C4-2B (cell line): ENCODE data around the gene FNDC3A.
"Not testable (repeated sequence)": the region's sequence is repeated elsewhere in the genome, so short reads cannot be mapped to it uniquely, and the experiment has no call there.

Experiments
- ZFX ChIP-seq: fragments of 450-650 bp; IDR thresholded peaks from 2 replicates; pipeline ENCODE4 v1.6.1; 2017
- TF ChIP-seq, protein P1 (sequence below): fragments of 450-650 bp; conservative IDR thresholded peaks from 2 replicates; pipeline ENCODE4 v1.5.1; 2017; ENCODE audit warnings: mild to moderate bottlenecking

DNA sequence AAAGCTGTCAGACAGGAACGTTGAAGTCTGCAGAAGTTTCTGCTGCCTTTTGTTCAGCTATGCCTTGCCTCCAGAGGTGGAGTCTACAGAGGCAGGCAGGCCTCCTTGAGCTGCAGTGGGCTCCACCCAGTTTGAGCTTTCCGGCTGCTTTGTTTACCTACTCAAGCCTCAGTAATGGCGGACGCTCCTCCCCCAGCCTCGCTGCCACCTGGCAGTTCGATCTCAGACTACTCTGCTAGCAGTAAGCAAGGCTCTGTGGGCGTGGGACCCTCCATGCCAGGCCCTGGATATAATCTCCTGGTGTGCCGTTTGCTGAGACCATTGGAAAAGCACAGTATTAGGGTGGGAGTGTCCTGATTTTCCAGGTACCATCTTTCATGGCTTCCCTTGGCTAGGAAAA lies 187.4 kb downstream of the FNDC3A start:
- TF ChIP-seq, protein P1, sequence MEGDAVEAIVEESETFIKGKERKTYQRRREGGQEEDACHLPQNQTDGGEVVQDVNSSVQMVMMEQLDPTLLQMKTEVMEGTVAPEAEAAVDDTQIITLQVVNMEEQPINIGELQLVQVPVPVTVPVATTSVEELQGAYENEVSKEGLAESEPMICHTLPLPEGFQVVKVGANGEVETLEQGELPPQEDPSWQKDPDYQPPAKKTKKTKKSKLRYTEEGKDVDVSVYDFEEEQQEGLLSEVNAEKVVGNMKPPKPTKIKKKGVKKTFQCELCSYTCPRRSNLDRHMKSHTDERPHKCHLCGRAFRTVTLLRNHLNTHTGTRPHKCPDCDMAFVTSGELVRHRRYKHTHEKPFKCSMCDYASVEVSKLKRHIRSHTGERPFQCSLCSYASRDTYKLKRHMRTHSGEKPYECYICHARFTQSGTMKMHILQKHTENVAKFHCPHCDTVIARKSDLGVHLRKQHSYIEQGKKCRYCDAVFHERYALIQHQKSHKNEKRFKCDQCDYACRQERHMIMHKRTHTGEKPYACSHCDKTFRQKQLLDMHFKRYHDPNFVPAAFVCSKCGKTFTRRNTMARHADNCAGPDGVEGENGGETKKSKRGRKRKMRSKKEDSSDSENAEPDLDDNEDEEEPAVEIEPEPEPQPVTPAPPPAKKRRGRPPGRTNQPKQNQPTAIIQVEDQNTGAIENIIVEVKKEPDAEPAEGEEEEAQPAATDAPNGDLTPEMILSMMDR, result not testable (repeated sequence)
- not testable (repeated sequence) for TF ChIP-seq ZFX
